HepG2 (cell line): ENCODE results near the gene TP73. TPM values are rescaled to one million over a fixed set of nuclear protein-coding genes. Genes with fewer than 3 reads are reported as not detected.

ENCODE experiments used
- ARNT2 ChIP-seq: sonication (generic); formaldehyde crosslinking; IDR thresholded peaks from 2 replicates; pipeline ENCODE4 v1.8.0; 2022; ENCODE audit warnings: mild to moderate bottlenecking, low read depth, missing genetic modification reagents, moderate library complexity
- MAFG ChIP-seq: sonication (generic); formaldehyde crosslinking; IDR thresholded peaks from 2 replicates; pipeline ENCODE4 v1.5.1; 2020; ENCODE audit warnings: mild to moderate bottlenecking, missing genetic modification reagents
- MED8 ChIP-seq: sonication (generic); formaldehyde crosslinking; IDR thresholded peaks from 2 replicates; pipeline ENCODE4 v1.8.1; 2023; ENCODE audit warnings: mild to moderate bottlenecking, missing genetic modification reagents; ENCODE audit not compliant: insufficient replicate concordance
- NR2F6 ChIP-seq, 2 experiments: IDR thresholded peaks; 2 replicates each; pipeline ENCODE4 v1.6.1; 2016; ENCODE audit warnings: antibody characterized with exemption in 1 of 2, mild to moderate bottlenecking in 1 of 2
- PAWR ChIP-seq: sonication (generic); formaldehyde crosslinking; IDR thresholded peaks from 2 replicates; pipeline ENCODE4 v1.4.0; 2020; ENCODE audit warnings: missing genetic modification reagents, mild to moderate bottlenecking, borderline replicate concordance
- POLR2A ChIP-seq, 2 experiments: IDR thresholded peaks; 2 replicates each; pipeline ENCODE4 v1.6.1; 2011; ENCODE audit warnings: low read depth in 2 of 2, low read length in 2 of 2, mild to moderate bottlenecking in 1 of 2, moderate library complexity in 1 of 2; ENCODE audit not compliant: insufficient read depth in 1 of 2
- RNF2 ChIP-seq: fragments of 450-650 bp; conservative IDR thresholded peaks from 2 replicates; pipeline ENCODE4 v1.6.1; 2016; ENCODE audit warnings: low read depth
- XRCC5 ChIP-seq: fragments of 200-400 bp; formaldehyde crosslinking; optimal IDR thresholded peaks from 2 replicates; pipeline ENCODE3; 2017; ENCODE audit warnings: mild to moderate bottlenecking, low read length
- YEATS4 ChIP-seq: sonication (generic); formaldehyde crosslinking; IDR thresholded peaks from 2 replicates; pipeline ENCODE4 v1.4.0; 2020; ENCODE audit warnings: missing genetic modification reagents, borderline replicate concordance
- ZNF224 ChIP-seq: sonication (generic); formaldehyde crosslinking; IDR thresholded peaks from 2 replicates; pipeline ENCODE4 v1.5.0; 2020; ENCODE audit warnings: mild to moderate bottlenecking, missing genetic modification reagents
- ZNF33A ChIP-seq: sonication (generic); formaldehyde crosslinking; IDR thresholded peaks from 2 replicates; pipeline ENCODE4 v1.5.1; 2020; ENCODE audit warnings: missing genetic modification reagents, mild to moderate bottlenecking, moderate library complexity, borderline replicate concordance
- ZNF746 ChIP-seq: sonication (generic); formaldehyde crosslinking; IDR thresholded peaks from 2 replicates; pipeline ENCODE4 v1.8.0; 2022; ENCODE audit warnings: mild to moderate bottlenecking, missing genetic modification reagents
- ZZZ3 ChIP-seq: sonication (generic); formaldehyde crosslinking; IDR thresholded peaks from 2 replicates; pipeline ENCODE4 v1.4.0; 2020; ENCODE audit warnings: missing genetic modification reagents, mild to moderate bottlenecking, borderline replicate concordance
- polyA plus RNA-seq, 8 experiments: library from polyadenylated mRNA; depleted of rRNA in 3 of 8; stranded (reverse) in 7 of 8; unstranded in 1 of 8; fragments of >200 nt; fragmentation: Illumina TruSeq in 4 of 8; extraction: Trizol in 4 of 8; gene quantifications; 2 replicates each; pipeline versions ENCODE4 v1.2.1 to v1.2.3, GENCODE V29; 2011 to 2016; ENCODE audit warnings: low read depth in 4 of 8, missing spikeins in 1 of 8, mixed read lengths in 1 of 8; ENCODE audit not compliant: insufficient read depth in 1 of 8
- total RNA-seq, 5 experiments: library from RNA; depleted of rRNA; stranded (reverse); fragments of >200 nt; fragmentation: Illumina TruSeq; extraction: Trizol; gene quantifications; 2 replicates each; pipeline ENCODE4 v1.2.3, GENCODE V29; 2016; ENCODE audit warnings: low read depth in 1 of 5
- TF ChIP-seq, protein P1 (sequence below): sonication (generic); formaldehyde crosslinking; IDR thresholded peaks from 2 replicates; pipeline ENCODE4 v1.4.0; 2020; ENCODE audit warnings: missing genetic modification reagents
- TF ChIP-seq, protein P2 (sequence below): sonication (generic); formaldehyde crosslinking; IDR thresholded peaks from 2 replicates; pipeline ENCODE4 v1.4.0; 2020; ENCODE audit warnings: missing genetic modification reagents, borderline replicate concordance
- TF ChIP-seq, protein P3 (sequence below): sonication (generic); formaldehyde crosslinking; IDR thresholded peaks from 2 replicates; pipeline ENCODE4 v1.4.0; 2020; ENCODE audit warnings: missing genetic modification reagents
- TF ChIP-seq, protein P4 (sequence below): sonication (generic); formaldehyde crosslinking; IDR thresholded peaks from 2 replicates; pipeline ENCODE4 v1.8.0; 2022; ENCODE audit warnings: missing genetic modification reagents, low read depth, mild to moderate bottlenecking, borderline replicate concordance
- TF ChIP-seq, protein P5 (sequence below): sonication (generic); IDR thresholded peaks from 2 replicates; pipeline ENCODE4 v1.6.1; 2016; ENCODE audit warnings: low read depth, borderline replicate concordance
- TF ChIP-seq, protein P6 (sequence below): sonication (generic); formaldehyde crosslinking; IDR thresholded peaks from 2 replicates; pipeline ENCODE4 v1.5.0; 2020; ENCODE audit warnings: mild to moderate bottlenecking, low read depth, missing genetic modification reagents, borderline replicate concordance

The TP73 gene
- total and polyA plus RNA-seq, 2 of the 13 experiments (the other 11 are each of a cell fraction or from before 2014, with no cell fraction given), result 0.49 to 1.1 TPM

DNA sequence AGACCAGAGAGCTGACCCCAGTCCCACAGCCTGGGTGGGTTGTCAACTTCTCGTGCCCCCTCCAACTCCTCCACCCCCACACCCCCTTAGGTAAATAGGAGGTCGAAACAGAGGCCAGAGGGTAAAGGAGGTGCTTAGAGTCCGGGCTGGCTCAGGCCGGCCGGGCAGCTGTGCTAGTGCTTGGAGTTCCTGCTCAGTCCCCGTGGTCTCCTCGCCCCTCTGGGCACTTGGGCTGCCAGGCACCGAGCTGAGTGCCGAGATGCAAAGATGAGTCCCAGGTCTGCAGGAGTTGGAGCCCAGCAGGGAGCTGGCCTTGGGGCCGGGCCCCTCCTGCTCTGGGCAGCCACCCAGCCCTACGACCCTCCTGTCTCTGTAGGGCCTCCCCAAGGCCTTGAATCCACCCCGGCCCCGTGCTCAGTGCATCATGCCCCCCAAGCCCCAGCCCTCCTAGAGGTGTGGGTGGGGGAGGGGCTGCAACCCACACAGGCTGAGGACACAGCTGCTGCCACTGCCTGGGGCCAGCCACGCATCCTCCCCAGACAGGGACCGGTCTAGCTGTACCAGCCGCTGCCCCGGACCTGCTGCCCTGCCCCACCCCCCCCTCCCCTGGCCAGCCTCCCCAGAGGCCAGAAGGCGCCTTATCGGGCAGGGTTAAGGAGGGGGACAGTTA, 122.1 kb downstream of the TP73 start (continued):
- TF ChIP-seq ZNF746 (no peak), XRCC5 (peak; percentile 37), MED8 (CRISPR knock-in tag) (no peak), NR2F6 (IDR thresholded peaks at IDR 0.05) (peak; percentile 42; the same call in 1 of the 2 replicates), NR2F6 (CRISPR knock-in tag; IDR thresholded peaks at IDR 0.05) (no peak), ARNT2 (CRISPR knock-in tag) (peak; percentile 31; the same call in 1 of the 2 replicates), RNF2 (no peak), ZZZ3 (CRISPR knock-in tag) (no peak), MAFG (CRISPR knock-in tag) (no peak), PAWR (CRISPR knock-in tag) (no peak), YEATS4 (no peak), POLR2A (IDR thresholded peaks at IDR 0.05; ENCODE audit: insufficient read depth in 1 of 2, low read depth in 2 of 2, low read length in 2 of 2) (no peak), ZNF33A (CRISPR knock-in tag) (no peak), ZNF224 (CRISPR knock-in tag) (no peak)
- TF ChIP-seq, protein P1, sequence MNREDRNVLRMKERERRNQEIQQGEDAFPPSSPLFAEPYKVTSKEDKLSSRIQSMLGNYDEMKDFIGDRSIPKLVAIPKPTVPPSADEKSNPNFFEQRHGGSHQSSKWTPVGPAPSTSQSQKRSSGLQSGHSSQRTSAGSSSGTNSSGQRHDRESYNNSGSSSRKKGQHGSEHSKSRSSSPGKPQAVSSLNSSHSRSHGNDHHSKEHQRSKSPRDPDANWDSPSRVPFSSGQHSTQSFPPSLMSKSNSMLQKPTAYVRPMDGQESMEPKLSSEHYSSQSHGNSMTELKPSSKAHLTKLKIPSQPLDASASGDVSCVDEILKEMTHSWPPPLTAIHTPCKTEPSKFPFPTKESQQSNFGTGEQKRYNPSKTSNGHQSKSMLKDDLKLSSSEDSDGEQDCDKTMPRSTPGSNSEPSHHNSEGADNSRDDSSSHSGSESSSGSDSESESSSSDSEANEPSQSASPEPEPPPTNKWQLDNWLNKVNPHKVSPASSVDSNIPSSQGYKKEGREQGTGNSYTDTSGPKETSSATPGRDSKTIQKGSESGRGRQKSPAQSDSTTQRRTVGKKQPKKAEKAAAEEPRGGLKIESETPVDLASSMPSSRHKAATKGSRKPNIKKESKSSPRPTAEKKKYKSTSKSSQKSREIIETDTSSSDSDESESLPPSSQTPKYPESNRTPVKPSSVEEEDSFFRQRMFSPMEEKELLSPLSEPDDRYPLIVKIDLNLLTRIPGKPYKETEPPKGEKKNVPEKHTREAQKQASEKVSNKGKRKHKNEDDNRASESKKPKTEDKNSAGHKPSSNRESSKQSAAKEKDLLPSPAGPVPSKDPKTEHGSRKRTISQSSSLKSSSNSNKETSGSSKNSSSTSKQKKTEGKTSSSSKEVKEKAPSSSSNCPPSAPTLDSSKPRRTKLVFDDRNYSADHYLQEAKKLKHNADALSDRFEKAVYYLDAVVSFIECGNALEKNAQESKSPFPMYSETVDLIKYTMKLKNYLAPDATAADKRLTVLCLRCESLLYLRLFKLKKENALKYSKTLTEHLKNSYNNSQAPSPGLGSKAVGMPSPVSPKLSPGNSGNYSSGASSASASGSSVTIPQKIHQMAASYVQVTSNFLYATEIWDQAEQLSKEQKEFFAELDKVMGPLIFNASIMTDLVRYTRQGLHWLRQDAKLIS (CRISPR knock-in tag), result no peak
- TF ChIP-seq, protein P2, sequence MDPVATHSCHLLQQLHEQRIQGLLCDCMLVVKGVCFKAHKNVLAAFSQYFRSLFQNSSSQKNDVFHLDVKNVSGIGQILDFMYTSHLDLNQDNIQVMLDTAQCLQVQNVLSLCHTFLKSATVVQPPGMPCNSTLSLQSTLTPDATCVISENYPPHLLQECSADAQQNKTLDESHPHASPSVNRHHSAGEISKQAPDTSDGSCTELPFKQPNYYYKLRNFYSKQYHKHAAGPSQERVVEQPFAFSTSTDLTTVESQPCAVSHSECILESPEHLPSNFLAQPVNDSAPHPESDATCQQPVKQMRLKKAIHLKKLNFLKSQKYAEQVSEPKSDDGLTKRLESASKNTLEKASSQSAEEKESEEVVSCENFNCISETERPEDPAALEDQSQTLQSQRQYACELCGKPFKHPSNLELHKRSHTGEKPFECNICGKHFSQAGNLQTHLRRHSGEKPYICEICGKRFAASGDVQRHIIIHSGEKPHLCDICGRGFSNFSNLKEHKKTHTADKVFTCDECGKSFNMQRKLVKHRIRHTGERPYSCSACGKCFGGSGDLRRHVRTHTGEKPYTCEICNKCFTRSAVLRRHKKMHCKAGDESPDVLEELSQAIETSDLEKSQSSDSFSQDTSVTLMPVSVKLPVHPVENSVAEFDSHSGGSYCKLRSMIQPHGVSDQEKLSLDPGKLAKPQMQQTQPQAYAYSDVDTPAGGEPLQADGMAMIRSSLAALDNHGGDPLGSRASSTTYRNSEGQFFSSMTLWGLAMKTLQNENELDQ (CRISPR knock-in tag), result no peak
- TF ChIP-seq, protein P3, sequence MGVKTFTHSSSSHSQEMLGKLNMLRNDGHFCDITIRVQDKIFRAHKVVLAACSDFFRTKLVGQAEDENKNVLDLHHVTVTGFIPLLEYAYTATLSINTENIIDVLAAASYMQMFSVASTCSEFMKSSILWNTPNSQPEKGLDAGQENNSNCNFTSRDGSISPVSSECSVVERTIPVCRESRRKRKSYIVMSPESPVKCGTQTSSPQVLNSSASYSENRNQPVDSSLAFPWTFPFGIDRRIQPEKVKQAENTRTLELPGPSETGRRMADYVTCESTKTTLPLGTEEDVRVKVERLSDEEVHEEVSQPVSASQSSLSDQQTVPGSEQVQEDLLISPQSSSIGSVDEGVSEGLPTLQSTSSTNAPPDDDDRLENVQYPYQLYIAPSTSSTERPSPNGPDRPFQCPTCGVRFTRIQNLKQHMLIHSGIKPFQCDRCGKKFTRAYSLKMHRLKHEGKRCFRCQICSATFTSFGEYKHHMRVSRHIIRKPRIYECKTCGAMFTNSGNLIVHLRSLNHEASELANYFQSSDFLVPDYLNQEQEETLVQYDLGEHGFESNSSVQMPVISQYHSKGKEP (CRISPR knock-in tag), result no peak
- TF ChIP-seq, protein P4, sequence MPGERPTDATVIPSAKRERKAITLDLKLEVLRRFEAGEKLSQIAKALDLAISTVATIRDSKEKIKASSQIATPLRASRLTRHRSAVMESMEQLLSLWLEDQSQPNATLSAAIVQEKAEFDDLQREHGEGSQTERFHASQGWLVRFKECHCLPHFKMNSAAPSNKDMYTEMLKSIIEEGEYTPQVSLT (CRISPR knock-in tag), result no peak
- TF ChIP-seq, protein P5, sequence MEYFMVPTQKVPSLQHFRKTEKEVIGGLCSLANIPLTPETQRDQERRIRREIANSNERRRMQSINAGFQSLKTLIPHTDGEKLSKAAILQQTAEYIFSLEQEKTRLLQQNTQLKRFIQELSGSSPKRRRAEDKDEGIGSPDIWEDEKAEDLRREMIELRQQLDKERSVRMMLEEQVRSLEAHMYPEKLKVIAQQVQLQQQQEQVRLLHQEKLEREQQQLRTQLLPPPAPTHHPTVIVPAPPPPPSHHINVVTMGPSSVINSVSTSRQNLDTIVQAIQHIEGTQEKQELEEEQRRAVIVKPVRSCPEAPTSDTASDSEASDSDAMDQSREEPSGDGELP, result no peak
- TF ChIP-seq, protein P6, sequence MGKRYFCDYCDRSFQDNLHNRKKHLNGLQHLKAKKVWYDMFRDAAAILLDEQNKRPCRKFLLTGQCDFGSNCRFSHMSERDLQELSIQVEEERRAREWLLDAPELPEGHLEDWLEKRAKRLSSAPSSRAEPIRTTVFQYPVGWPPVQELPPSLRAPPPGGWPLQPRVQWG (CRISPR knock-in tag), result no peak
